HepG2 (cell line): Measurements from ENCODE around the gene CXCL10. TPM values are rescaled to one million over a fixed set of nuclear protein-coding genes. Genes with fewer than 3 reads are reported as not detected.

Experiments
- ATAC-seq: fragments of 200-7000 bp; cut with Tn5 transposase; 3 replicates; pipeline ENCODE4 v1.9.1; 2020; ENCODE audit warnings: mild to moderate bottlenecking, moderate library complexity
- BruUV-seq: library from RNA; stranded (reverse); fragments of 400-500 nt; replicated peaks from 2 replicates; lab custom pipeline; 2021; lab: Mats Ljungman, UMichigan
- CTCF ChIA-PET: fragments of 300-600 bp; formaldehyde crosslinking; extraction: SDS; loops from one replicate; lab custom pipeline; 2021; ENCODE audit warnings: low total read pairs, inconsistent platforms, low intra/inter-chr PET ratio; lab: Yijun Ruan, JAX
- POLR2A ChIA-PET: fragments of 350-600 bp; sonication (Branson Sonifier 250); formaldehyde crosslinking; loops from one replicate; lab custom pipeline; 2020; ENCODE audit warnings: antibody characterized with exemption, inconsistent platforms; lab: Yijun Ruan, JAX
- DNase-seq: peaks from one replicate; pipeline ENCODE4 v3.0.0-alpha.2; 2015; ENCODE audit warnings: low spot score
- FAIRE-seq: peaks from 3 replicates; lab custom pipeline; 2011; peaks lifted over from hg19 to GRCh38; lab: Jason Lieb, UNC
- H2AFZ ChIP-seq: one replicate; pipeline ENCODE4 v1.6.1; 2011; ENCODE audit warnings: low read length, inconsistent platforms
- H3K27ac ChIP-seq: fragments of 300-600 bp; 3 replicates; pipeline ENCODE4 v1.8.0; 2011; ENCODE audit warnings: mixed run types, mild to moderate bottlenecking, mixed read lengths, low read length, inconsistent platforms; ENCODE audit not compliant: insufficient read depth; ENCODE audit errors: extremely low read length
- H3K27me3 ChIP-seq, 2 experiments: fragments of 200-600 bp in 1 of 2; 2 replicates in 1 of 2; 3 replicates in 1 of 2; pipeline versions ENCODE4 v1.6.0 to v1.8.0; 2011; ENCODE audit warnings: low read length in 2 of 2, mild to moderate bottlenecking in 2 of 2, moderate library complexity in 2 of 2, inconsistent platforms in 1 of 2; ENCODE audit not compliant: insufficient read depth in 2 of 2, control insufficient read depth in 1 of 2
- H3K36me3 ChIP-seq, 2 experiments: fragments of 200-600 bp in 1 of 2; replicated peaks in 1 of 2; 2 replicates in 1 of 2; 3 replicates in 1 of 2; pipeline versions ENCODE4 v1.5.1 to v1.8.0; 2011; ENCODE audit warnings: low read length in 2 of 2, inconsistent platforms in 1 of 2; ENCODE audit not compliant: insufficient read depth in 2 of 2, control insufficient read depth in 1 of 2
- H3K4me1 ChIP-seq: 2 replicates; pipeline ENCODE4 v1.5.1; 2012; ENCODE audit warnings: low read length, inconsistent platforms; ENCODE audit not compliant: insufficient read depth
- H3K4me2 ChIP-seq: 2 replicates; pipeline ENCODE4 v1.6.0; 2011; ENCODE audit warnings: low read depth, low read length, inconsistent platforms
- H3K4me3 ChIP-seq, 3 experiments: fragments of 200-600 bp in 1 of 3; sonication (generic), shearing (Covaris generic) in 1 of 3; replicated peaks in 1 of 3; 2 replicates each; pipeline ENCODE4 v1.5.1; 2011 to 2016; ENCODE audit warnings: low read length in 3 of 3, inconsistent platforms in 2 of 3, low read depth in 2 of 3, mild to moderate bottlenecking in 2 of 3, control low read depth in 1 of 3, mixed read lengths in 1 of 3; ENCODE audit not compliant: insufficient read depth in 1 of 3
- H3K79me2 ChIP-seq: one replicate; pipeline ENCODE4 v1.6.1; 2011; ENCODE audit warnings: low read length, inconsistent platforms; ENCODE audit not compliant: insufficient read depth
- H3K9ac ChIP-seq: 2 replicates; pipeline ENCODE4 v1.6.0; 2011; ENCODE audit warnings: mild to moderate bottlenecking, low read depth, low read length, inconsistent platforms; ENCODE audit not compliant: insufficient read depth
- H3K9me3 ChIP-seq: 2 replicates; pipeline ENCODE4 v1.5.1; 2012; ENCODE audit warnings: mild to moderate bottlenecking, low read length
- H4K20me1 ChIP-seq: 2 replicates; pipeline ENCODE4 v1.6.0; 2011; ENCODE audit warnings: inconsistent platforms, mild to moderate bottlenecking, low read length, moderate library complexity; ENCODE audit not compliant: insufficient read depth
- BCL6 ChIP-seq: IDR thresholded peaks from 2 replicates; pipeline ENCODE4 v1.6.1; 2016; ENCODE audit warnings: missing genetic modification reagents, missing compliant biosample characterization
- CENPBD1 ChIP-seq: sonication (generic); formaldehyde crosslinking; IDR thresholded peaks from 2 replicates; pipeline ENCODE4 v1.8.0; 2022; ENCODE audit warnings: missing genetic modification reagents, low read depth, mild to moderate bottlenecking, borderline replicate concordance
- MAFK ChIP-seq, 2 experiments: IDR thresholded peaks in 1 of 2; conservative IDR thresholded peaks in 1 of 2; 2 replicates each; pipeline ENCODE4 v1.6.1; 2011; ENCODE audit warnings: improper control_type of control experiment in 2 of 2, low read length in 2 of 2
- ZXDC ChIP-seq: sonication (generic); formaldehyde crosslinking; IDR thresholded peaks from 2 replicates; pipeline ENCODE4 v1.5.0; 2020; ENCODE audit warnings: mild to moderate bottlenecking, missing genetic modification reagents
- WGBS: methylation state at CpG from one replicate; pipeline ENCODE4 v1.1.6; 2017; ENCODE audit warnings: low lambda C conversion rate; 5-methylcytosine and 5-hydroxymethylcytosine counted together
- in situ Hi-C: cut with HindIII; loops from 2 replicates; pipeline ENCODE4 v1.10.0; 2017; ENCODE audit warnings: low pct_unique_long_range_greater_than_20kb; ENCODE audit not compliant: extremely low pct_ligation_motif_present
- intact Hi-C: fragments of 100-400 bp; cut with micrococcal nuclease; formaldehyde crosslinking; loops from one replicate; pipeline ENCODE4 v1.10.0; 2022; ENCODE audit not compliant: unreplicated experiment
- polyA plus RNA-seq, 8 experiments: library from polyadenylated mRNA; depleted of rRNA in 3 of 8; stranded (reverse) in 7 of 8; unstranded in 1 of 8; fragments of >200 nt; fragmentation: Illumina TruSeq in 4 of 8; extraction: Trizol in 4 of 8; gene quantifications; 2 replicates each; pipeline versions ENCODE4 v1.2.1 to v1.2.3, GENCODE V29; 2011 to 2016; ENCODE audit warnings: low read depth in 4 of 8, missing spikeins in 1 of 8, mixed read lengths in 1 of 8; ENCODE audit not compliant: insufficient read depth in 1 of 8
- total RNA-seq, 5 experiments: library from RNA; depleted of rRNA; stranded (reverse); fragments of >200 nt; fragmentation: Illumina TruSeq; extraction: Trizol; gene quantifications; 2 replicates each; pipeline ENCODE4 v1.2.3, GENCODE V29; 2016; ENCODE audit warnings: low read depth in 1 of 5
- TF ChIP-seq, protein P1 (sequence below): sonication (generic); formaldehyde crosslinking; IDR thresholded peaks from 2 replicates; pipeline ENCODE4 v1.8.1; 2023; ENCODE audit warnings: missing genetic modification reagents, inconsistent platforms, borderline replicate concordance

CXCL10 gene
- total and polyA plus RNA-seq, 2 of the 13 experiments (the other 11 are each of a cell fraction or from before 2014, with no cell fraction given) = not detected

- H2AFZ ChIP-seq = no peak overlapping the region
- H3K27ac ChIP-seq = no peak overlapping the region
- H3K4me1 ChIP-seq = 0 out of 2 replicates have a peak, but pooled peaks cover 4% of the 10 kb centered on the region
- H3K4me2 ChIP-seq = no peak overlapping the region
- BruUV-seq = no TSS peak
- no peaks in the 10 kb centered on the region for H3K9me3 ChIP-seq
- H3K27me3 ChIP-seq = no peaks in the 10 kb centered on the region; a peak in 1 of 5 replicates
- CTCF ChIA-PET = no interaction called here
- peak in 1 of 2 experiments; percentile 26; a peak in 1 of 4 replicates for TF ChIP-seq MAFK (conservative IDR thresholded peaks at IDR 0.05 in 1 of 2, IDR thresholded peaks at IDR 0.05 in 1 of 2; ENCODE audit: low read length in 2 of 2)
- TF ChIP-seq ZXDC (CRISPR knock-in tag) = no peak
- no peaks in the 10 kb centered on the region for H3K79me2 ChIP-seq
- ATAC-seq (no peak), DNase-seq (no peak), FAIRE-seq (no peak)
- intact Hi-C loops (no loop called here), in situ Hi-C loops (no loop called here)
- no peak overlapping the region for H3K9ac ChIP-seq
- H3K4me3 ChIP-seq = no peak overlapping the region
- no peaks in the 10 kb centered on the region for H4K20me1 ChIP-seq
- POLR2A ChIA-PET = no interaction called here
- no peaks in the 10 kb centered on the region for H3K36me3 ChIP-seq
- WGBS = 14% methylated on average over 2 of the region's 2 CpGs
Observed at GRCh38 chr4:76029300-76029699, 6.0 kb upstream of the CXCL10 start.

DNA sequence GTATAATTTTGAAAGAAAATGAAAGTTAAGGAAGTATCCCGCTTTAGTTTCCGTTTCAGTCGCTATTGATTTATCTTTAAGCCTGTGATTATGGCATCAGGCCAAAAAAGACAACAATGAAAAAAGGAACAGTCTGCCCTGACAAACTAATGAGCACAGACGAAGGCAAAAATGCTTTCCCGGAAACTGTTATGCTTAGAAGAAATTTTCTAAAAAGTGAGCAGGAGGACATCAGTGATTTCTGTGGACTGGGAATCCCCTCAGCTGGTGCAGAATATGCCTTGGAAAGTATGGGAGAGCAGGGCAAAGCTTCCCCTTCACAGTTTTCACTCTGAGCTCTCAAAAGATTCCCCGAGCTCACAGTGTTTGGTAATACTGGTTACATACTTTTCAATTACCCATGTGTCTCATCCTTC, 5.1 kb upstream of the CXCL10 start:
- Histone ChIP-seq H3K27ac (no peak overlapping the region), H2AFZ (peak overlapping the region; percentile 29), H3K36me3 (no peaks in the 10 kb centered on the region), H3K9ac (no peak overlapping the region), H3K27me3 (no peaks in the 10 kb centered on the region; a peak in 1 of 5 replicates), H3K4me1 (0 out of 2 replicates have a peak, but pooled peaks cover 4% of the 10 kb centered on the region), H3K4me2 (peak overlapping the region; percentile 43; the same call in 1 of the 2 replicates), H3K4me3 (no peak overlapping the region), H4K20me1 (no peaks in the 10 kb centered on the region), H3K9me3 (no peaks in the 10 kb centered on the region), H3K79me2 (no peaks in the 10 kb centered on the region)
- in situ Hi-C loops = no loop called here
- ChIA-PET CTCF (no interaction called here), POLR2A (interaction anchor here (0.6 kb wide), 1 partner anchor 1533 kb away, joined by 3 read pairs; no protein-coding TSS in a partner anchor)
- BruUV-seq = no TSS peak
- 1% methylated on average over 6 of the region's 6 CpGs for WGBS
- DNase-seq = no peak
- intact Hi-C loops = no loop called here
- no peak for FAIRE-seq
- no peak for ATAC-seq
- TF ChIP-seq BCL6 (no peak), CENPBD1 (CRISPR knock-in tag) (no peak)
- TF ChIP-seq, protein P1, sequence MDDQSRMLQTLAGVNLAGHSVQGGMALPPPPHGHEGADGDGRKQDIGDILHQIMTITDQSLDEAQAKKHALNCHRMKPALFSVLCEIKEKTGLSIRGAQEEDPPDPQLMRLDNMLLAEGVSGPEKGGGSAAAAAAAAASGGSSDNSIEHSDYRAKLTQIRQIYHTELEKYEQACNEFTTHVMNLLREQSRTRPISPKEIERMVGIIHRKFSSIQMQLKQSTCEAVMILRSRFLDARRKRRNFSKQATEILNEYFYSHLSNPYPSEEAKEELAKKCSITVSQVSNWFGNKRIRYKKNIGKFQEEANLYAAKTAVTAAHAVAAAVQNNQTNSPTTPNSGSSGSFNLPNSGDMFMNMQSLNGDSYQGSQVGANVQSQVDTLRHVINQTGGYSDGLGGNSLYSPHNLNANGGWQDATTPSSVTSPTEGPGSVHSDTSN (CRISPR knock-in tag) = no peak
